HCT116 (cell line): ENCODE data around the gene VCAN. TPM values are rescaled to one million over a fixed set of nuclear protein-coding genes. Genes with fewer than 3 reads are reported as not detected.

Experiments
- ATAC-seq: fragments of 200-7000 bp; cut with Tn5 transposase; 2 replicates; pipeline ENCODE4 v1.9.1; 2020; ENCODE audit warnings: mild to moderate bottlenecking, moderate library complexity
- BruUV-seq: library from RNA; stranded (reverse); fragments of 400-500 nt; replicated peaks from 2 replicates; lab custom pipeline; 2021; lab: Mats Ljungman, UMichigan
- CTCF ChIA-PET: fragments of 300-600 bp; sonication (Branson Sonifier 250); formaldehyde crosslinking; loops from one replicate; lab custom pipeline; 2021; ENCODE audit warnings: antibody characterized with exemption; lab: Charles Lee
- POLR2A ChIA-PET: fragments of 300-600, 350-600 bp; sonication (Branson Sonifier 250); formaldehyde crosslinking; loops from one replicate; lab custom pipeline; 2021; ENCODE audit warnings: antibody characterized with exemption; lab: Charles Lee
- RAD21 ChIA-PET, 2 experiments: fragments of 300-600 bp; sonication (Branson Sonifier 250); formaldehyde crosslinking; loops; one replicate each; lab custom pipeline; 2023; ENCODE audit warnings: low total read pairs in 2 of 2; ENCODE audit not compliant: uncharacterized antibody in 2 of 2, unreplicated experiment in 2 of 2, low non-redundant PET in 1 of 2; lab: Charles Lee
- DNase-seq: peaks from one replicate; pipeline ENCODE4 v3.0.0-alpha.2; 2010; ENCODE audit warnings: low read depth, low spot score
- H2AFZ ChIP-seq: fragments of 200-600 bp; shearing (Covaris generic), sonication (generic); 2 replicates; pipeline ENCODE4 v1.6.1; 2017; ENCODE audit warnings: low read depth, mixed run types, mixed read lengths, antibody characterized with exemption, low read length; ENCODE audit not compliant: poor library complexity, severe bottlenecking
- H3K27ac ChIP-seq: 2 replicates; pipeline ENCODE4 v1.5.1; 2012; ENCODE audit warnings: low read depth, low read length
- H3K27me3 ChIP-seq: fragments of 200-600 bp; sonication (generic); 2 replicates; pipeline ENCODE4 v1.6.1; 2016; ENCODE audit warnings: mixed run types, low read length, mixed read lengths; ENCODE audit not compliant: insufficient read depth
- H3K36me3 ChIP-seq, 2 experiments: fragments of 200-500 bp in 1 of 2; fragments of 200-600 bp in 1 of 2; sonication (Bioruptor generic) in 1 of 2; sonication (generic) in 1 of 2; 2 replicates each; pipeline versions ENCODE4 v1.5.1 to v1.6.1; 2014 to 2016; ENCODE audit warnings: low read length in 2 of 2, inconsistent platforms in 1 of 2, mixed read lengths in 1 of 2, mixed run types in 1 of 2; ENCODE audit not compliant: insufficient read depth in 2 of 2, control insufficient read depth in 1 of 2
- H3K4me1 ChIP-seq, 2 experiments: fragments of 200-600 bp in 1 of 2; sonication (generic) in 1 of 2; 2 replicates each; pipeline versions ENCODE4 v1.5.1 to v1.6.1; 2012 to 2017; ENCODE audit warnings: low read length in 2 of 2, inconsistent platforms in 1 of 2, mild to moderate bottlenecking in 1 of 2, mixed read lengths in 1 of 2, mixed run types in 1 of 2, moderate library complexity in 1 of 2; ENCODE audit not compliant: insufficient read depth in 2 of 2, control insufficient read depth in 1 of 2
- H3K4me2 ChIP-seq: fragments of 200-600 bp; sonication (generic); 2 replicates; pipeline ENCODE4 v1.6.1; 2017; ENCODE audit warnings: mixed run types, low read length, mixed read lengths
- H3K4me3 ChIP-seq, 2 experiments: fragments of 200-600 bp in 1 of 2; sonication (generic) in 1 of 2; replicated peaks in 1 of 2; 2 replicates each; pipeline ENCODE4 v1.5.1; 2011 to 2016; ENCODE audit warnings: low read length in 2 of 2, control low read depth in 1 of 2, low read depth in 1 of 2, mild to moderate bottlenecking in 1 of 2, mixed read lengths in 1 of 2, mixed run types in 1 of 2
- H3K79me2 ChIP-seq: fragments of 200-600 bp; sonication (generic); 2 replicates; pipeline ENCODE4 v1.6.1; 2017; ENCODE audit warnings: mild to moderate bottlenecking, mixed run types, low read length, moderate library complexity, mixed read lengths; ENCODE audit not compliant: insufficient read depth
- H3K9ac ChIP-seq: fragments of 200-600 bp; sonication (generic); 2 replicates; pipeline ENCODE4 v1.6.1; 2016; ENCODE audit warnings: low read length, mixed read lengths
- H3K9me2 ChIP-seq: fragments of 200-600 bp; sonication (generic), shearing (Covaris generic); 2 replicates; pipeline ENCODE4 v1.6.1; 2017; ENCODE audit warnings: mixed run types, mild to moderate bottlenecking, moderate library complexity; ENCODE audit not compliant: insufficient read depth
- H3K9me3 ChIP-seq, 2 experiments: fragments of 200-500 bp in 1 of 2; fragments of 200-600 bp in 1 of 2; sonication (Bioruptor generic) in 1 of 2; sonication (generic) in 1 of 2; 2 replicates each; pipeline ENCODE4 v1.6.1; 2014 to 2017; ENCODE audit warnings: low read length in 2 of 2, mixed read lengths in 2 of 2, inconsistent platforms in 1 of 2, low read depth in 1 of 2, mild to moderate bottlenecking in 1 of 2, mixed run types in 1 of 2, moderate library complexity in 1 of 2; ENCODE audit not compliant: control insufficient read depth in 1 of 2, insufficient read depth in 1 of 2
- H4K20me1 ChIP-seq: fragments of 200-600 bp; sonication (generic), shearing (Covaris generic); 2 replicates; pipeline ENCODE4 v1.6.1; 2017; ENCODE audit warnings: mixed run types, mild to moderate bottlenecking, moderate library complexity; ENCODE audit not compliant: insufficient read depth
- ATF3 ChIP-seq: IDR thresholded peaks from 2 replicates; pipeline ENCODE4 v1.6.1; 2012
- CBX3 ChIP-seq: IDR thresholded peaks from 2 replicates; pipeline ENCODE4 v1.6.1; 2012; ENCODE audit warnings: low read depth
- CTCF ChIP-seq, 3 experiments: fragments of 200-600 bp in 1 of 3; sonication (generic) in 1 of 3; IDR thresholded peaks in 2 of 3; conservative IDR thresholded peaks in 1 of 3; 2 replicates each; pipeline ENCODE4 v1.5.1; 2012 to 2017; ENCODE audit warnings: low read depth in 2 of 3, low read length in 2 of 3, antibody characterized with exemption in 1 of 3, borderline replicate concordance in 1 of 3, control low read depth in 1 of 3, mild to moderate bottlenecking in 1 of 3, mixed read lengths in 1 of 3, mixed run types in 1 of 3, moderate library complexity in 1 of 3; ENCODE audit not compliant: insufficient read depth in 1 of 3
- ELF1 ChIP-seq: IDR thresholded peaks from 2 replicates; pipeline ENCODE4 v1.6.1; 2012; ENCODE audit warnings: low read depth, borderline replicate concordance
- EZH2phosphoT487 ChIP-seq: fragments of 200-600 bp; IDR thresholded peaks from 2 replicates; pipeline ENCODE4 v1.6.1; 2018; ENCODE audit warnings: antibody characterized with exemption, borderline replicate concordance
- FOSL1 ChIP-seq: IDR thresholded peaks from 2 replicates; pipeline ENCODE4 v1.6.1; 2012; ENCODE audit warnings: low read depth
- MAX ChIP-seq: IDR thresholded peaks from 2 replicates; pipeline ENCODE4 v1.6.1; 2012
- POLR2AphosphoS5 ChIP-seq: IDR thresholded peaks from 2 replicates; pipeline ENCODE4 v1.6.1; 2011; ENCODE audit warnings: mild to moderate bottlenecking, low read depth, low read length, moderate library complexity
- RAD21 ChIP-seq: IDR thresholded peaks from 2 replicates; pipeline ENCODE4 v1.6.1; 2012; ENCODE audit warnings: low read depth, mild to moderate bottlenecking
- SIN3A ChIP-seq: IDR thresholded peaks from 2 replicates; pipeline ENCODE4 v1.6.1; 2012; ENCODE audit warnings: low read depth
- SP1 ChIP-seq: IDR thresholded peaks from 2 replicates; pipeline ENCODE4 v1.6.1; 2012; ENCODE audit warnings: low read depth
- SRF ChIP-seq: IDR thresholded peaks from 2 replicates; pipeline ENCODE4 v1.6.1; 2012; ENCODE audit warnings: low read depth
- YY1 ChIP-seq: IDR thresholded peaks from 2 replicates; pipeline ENCODE4 v1.6.1; 2011; ENCODE audit warnings: low read length, low read depth, moderate library complexity, mild to moderate bottlenecking; ENCODE audit not compliant: insufficient replicate concordance; ENCODE audit errors: extremely low read depth
- intact Hi-C: fragments of 100-400 bp; cut with micrococcal nuclease; formaldehyde crosslinking; loops from 2 replicates; pipeline ENCODE4 v1.10.0; 2022
- total RNA-seq: library from RNA; stranded (reverse); gene quantifications from one replicate; pipeline ENCODE4 v1.2.1, GENCODE V29; 2021; ENCODE audit not compliant: unreplicated experiment

The VCAN gene
- total RNA-seq, 1 experiment from 2014 or later = 49.9 TPM

- TF ChIP-seq SIN3A = no peak
- TF ChIP-seq SRF = no peak
- TF ChIP-seq POLR2AphosphoS5 = no peak
- TF ChIP-seq CTCF (IDR thresholded peaks at IDR 0.05 in 2 of 3, conservative IDR thresholded peaks at IDR 0.05 in 1 of 3; ENCODE audit: borderline replicate concordance in 1 of 3, insufficient read depth in 1 of 3, low read depth in 2 of 3, low read length in 2 of 3) = peak; percentile 44 to 86 (median 70); a peak in 5 of 6 replicates
- no peak for TF ChIP-seq FOSL1
- no peak for TF ChIP-seq SP1
- peak; percentile 18; the same call in 1 of the 2 replicates for TF ChIP-seq CBX3
- no peak for TF ChIP-seq EZH2phosphoT487
- TF ChIP-seq ELF1 = no peak
- TF ChIP-seq MAX = peak; percentile 51
- TF ChIP-seq ATF3 = no peak
- TF ChIP-seq YY1 = peak; percentile 20
- peak; percentile 81 for TF ChIP-seq RAD21
- peak overlapping the region; percentile 80 for H3K4me2 ChIP-seq
- no peaks in the 10 kb centered on the region for H3K9me3 ChIP-seq
- no peak overlapping the region for H2AFZ ChIP-seq
- peak; percentile 65 for ATAC-seq
- intact Hi-C loops = loop anchor here (1.0 to 5.0 kb wide), 5 partner anchors 89 to 1121 kb away; partner anchors contain the start of genes TMEM167A and XRCC4
- H3K4me3 ChIP-seq = peak overlapping the region; percentile 55 to 62
- POLR2A ChIA-PET = interaction anchor here (1.1 kb wide), 1 partner anchor 505 kb away, joined by 4 read pairs; no protein-coding TSS in a partner anchor
- H3K36me3 ChIP-seq = no peaks in the 10 kb centered on the region
- H3K27ac ChIP-seq = peak overlapping the region; percentile 63
- no peaks in the 10 kb centered on the region for H4K20me1 ChIP-seq
- RAD21 ChIA-PET = interaction anchor here in 1 of 2 experiments (0.6 to 1.0 kb wide), 2 partner anchors 190 to 1116 kb away, joined by 3 read pairs; no protein-coding TSS in a partner anchor
- no peaks in the 10 kb centered on the region for H3K9me2 ChIP-seq
- peak overlapping the region; percentile 61 for H3K9ac ChIP-seq
- H3K4me1 ChIP-seq = peaks cover 13 to 40% of the 10 kb centered on the region in 2 experiments
- H3K79me2 ChIP-seq = peaks cover 24% of the 10 kb centered on the region
- H3K27me3 ChIP-seq = no peaks in the 10 kb centered on the region
- BruUV-seq = no TSS peak
- CTCF ChIA-PET = interaction anchor here (0.6 to 1.0 kb wide), 3 partner anchors 509 to 1108 kb away, joined by 3 to 7 read pairs (median 3); no protein-coding TSS in a partner anchor
- peak; percentile 86 for DNase-seq
Observed at GRCh38 chr5:83473346-83474160, 2.0 kb downstream of the VCAN start.
